Measurements from ENCODE around the gene AUTS2.

AUTS2 gene

DNA sequence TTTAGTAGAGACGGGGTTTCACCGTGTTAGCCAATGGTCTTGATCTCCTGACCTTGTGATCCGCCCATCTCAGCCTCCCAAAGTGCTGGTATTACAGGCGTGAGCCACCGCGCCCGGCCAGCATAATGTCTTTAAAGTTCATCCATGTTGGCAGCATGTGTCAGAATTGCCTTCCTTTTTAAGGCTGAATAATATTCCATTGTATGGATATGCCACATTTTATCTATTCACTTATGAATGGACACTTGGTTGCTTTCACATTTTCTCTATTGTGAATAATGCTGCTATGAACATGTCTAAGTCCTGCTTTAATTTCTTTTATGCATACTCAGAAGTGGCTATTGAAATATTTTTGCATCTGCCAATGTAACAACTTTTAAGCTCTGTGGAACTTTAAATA lies 779.7 kb downstream of the AUTS2 start:
- DNase-seq, result no peak

DNA sequence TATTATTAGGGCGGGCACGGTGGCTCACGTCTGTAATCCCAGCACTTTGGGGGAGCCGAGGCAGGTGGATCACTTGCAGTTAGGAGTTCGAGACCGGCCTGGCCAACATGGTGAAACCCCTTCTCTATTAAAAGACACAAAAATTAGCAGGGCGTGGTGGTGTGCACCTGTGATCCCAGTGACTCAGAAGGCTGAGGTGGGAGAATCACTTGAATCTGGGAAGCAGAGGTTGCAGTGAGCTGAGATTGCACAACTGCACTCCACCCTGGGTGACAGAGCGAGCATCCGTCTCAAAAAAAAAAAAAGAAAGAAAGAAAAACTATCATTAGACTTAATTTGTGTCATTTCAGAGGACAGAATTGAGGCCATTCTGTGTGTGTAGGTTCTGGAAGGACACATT lies 780.9 kb downstream of the AUTS2 start:
- no peak for DNase-seq

DNA sequence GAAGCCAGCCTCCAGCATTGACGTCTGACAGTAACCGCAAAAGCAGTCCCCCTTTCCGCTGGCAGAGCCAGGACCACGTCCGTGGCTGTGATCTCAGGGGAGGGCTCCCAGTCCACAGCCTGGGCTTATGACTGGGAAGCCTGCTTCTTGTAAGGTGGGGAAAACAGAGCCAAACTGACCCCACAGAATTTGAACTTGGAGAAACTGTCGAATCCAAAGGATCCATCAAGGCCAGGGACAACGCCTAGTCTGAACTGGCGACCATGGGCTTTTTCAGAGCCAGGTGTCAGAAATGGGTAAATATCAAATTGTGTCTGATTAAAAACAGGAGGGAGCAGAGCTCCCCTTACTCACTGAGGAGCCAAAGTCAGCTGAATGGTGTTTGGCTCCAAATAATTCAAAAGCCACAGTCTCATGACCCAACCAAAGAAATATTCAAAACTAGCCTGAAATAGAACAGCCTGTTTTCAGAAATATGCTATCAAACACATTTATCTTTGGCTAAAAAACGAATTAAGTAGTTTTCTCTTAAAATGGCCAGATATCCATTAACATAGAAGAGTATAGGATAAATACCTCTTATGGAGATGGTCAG lies 782.2 kb downstream of the AUTS2 start:
- no peak for DNase-seq

DNA sequence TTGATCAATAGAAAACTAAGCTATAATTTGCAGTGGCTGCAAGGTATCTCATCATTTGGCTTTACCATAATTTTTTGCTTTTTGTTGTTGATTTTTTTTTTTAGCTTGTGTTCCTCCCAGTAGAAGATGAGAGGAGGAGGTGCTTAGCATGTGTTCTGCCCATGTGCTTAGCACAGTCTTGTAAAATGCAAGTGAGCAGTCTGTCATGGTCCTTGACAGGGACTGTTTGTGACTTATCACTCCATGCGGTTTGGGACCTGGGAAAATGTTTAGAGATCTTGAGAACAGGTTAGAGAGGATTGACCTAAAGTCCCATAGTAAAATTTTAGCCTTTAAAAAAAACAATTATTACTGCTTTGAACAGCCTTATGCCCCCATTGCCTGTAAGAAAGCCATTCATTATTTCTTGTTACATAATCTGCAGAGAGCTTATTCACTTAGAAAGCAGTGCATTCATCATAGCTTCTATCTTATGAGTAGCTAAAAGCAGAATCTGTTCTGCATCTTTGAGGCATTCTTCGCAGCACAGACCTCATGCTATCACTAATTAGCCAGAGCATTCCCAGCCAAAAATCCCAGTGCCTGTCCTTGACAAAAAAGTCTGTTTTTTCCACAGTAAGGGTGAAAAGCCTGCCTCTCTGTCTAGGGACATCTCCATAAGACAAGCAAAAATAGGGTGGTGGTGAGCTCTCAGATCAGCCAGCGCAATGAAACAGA lies 784.9 kb downstream of the AUTS2 start:
- no peak for DNase-seq

DNA sequence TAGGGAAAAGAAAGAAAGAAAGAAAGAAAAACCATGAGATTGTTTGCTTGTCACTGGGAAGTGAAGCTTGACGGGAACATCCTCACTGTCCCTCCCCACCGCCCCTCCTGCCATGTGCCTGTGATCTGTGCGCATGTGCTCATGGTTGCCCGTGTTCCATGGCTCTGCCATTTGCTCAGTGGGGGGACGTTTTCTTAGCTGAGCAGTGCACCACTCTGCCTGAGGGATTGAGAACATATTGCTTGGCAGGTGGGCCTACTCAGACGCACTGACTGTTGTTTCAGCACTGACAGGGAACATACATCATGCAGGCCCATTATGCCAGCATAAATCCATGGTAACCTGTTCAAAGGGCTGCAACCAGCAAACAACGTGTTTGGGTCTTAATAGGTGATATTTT lies 785.7 kb downstream of the AUTS2 start:
- DNase-seq, result no peak

DNA sequence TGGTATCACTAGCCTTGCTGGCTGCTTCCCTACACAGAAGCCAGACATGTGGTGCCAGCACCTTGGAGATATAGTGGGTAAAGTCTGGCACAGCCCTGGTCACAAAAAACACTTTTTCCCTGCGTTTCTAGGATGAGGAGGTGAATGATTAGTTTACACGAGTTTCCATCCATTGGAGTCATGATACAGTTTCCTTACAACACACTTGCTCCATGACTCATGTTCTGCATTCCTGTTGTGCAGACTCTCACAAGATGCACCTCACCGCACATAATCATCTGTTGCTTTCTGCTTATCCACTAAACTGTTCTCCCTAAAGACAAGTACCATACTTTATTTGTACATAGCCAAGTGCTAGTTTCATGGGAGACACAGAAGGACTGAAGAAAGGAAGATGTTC lies 786.6 kb downstream of the AUTS2 start:
- no peak for DNase-seq

DNA sequence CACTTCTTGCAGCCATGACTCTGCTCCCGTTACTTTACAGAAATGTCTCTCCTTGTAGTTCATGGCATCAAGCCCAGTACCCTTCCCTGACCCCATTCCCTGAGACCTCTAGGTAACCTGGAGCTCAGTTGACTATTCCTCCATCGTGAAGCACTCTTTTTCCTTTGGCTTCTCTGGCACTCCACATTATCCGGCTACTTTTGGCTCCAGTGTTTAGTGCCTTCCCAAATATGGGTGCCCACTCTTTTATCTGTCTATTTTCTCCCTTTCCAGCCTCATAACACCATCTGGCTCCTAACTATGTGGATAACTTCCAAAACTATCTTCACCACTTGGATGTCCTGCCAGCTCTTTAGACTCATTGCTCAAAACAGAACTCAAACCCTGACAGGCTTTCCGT lies 788.9 kb downstream of the AUTS2 start:
- no peak for DNase-seq

DNA sequence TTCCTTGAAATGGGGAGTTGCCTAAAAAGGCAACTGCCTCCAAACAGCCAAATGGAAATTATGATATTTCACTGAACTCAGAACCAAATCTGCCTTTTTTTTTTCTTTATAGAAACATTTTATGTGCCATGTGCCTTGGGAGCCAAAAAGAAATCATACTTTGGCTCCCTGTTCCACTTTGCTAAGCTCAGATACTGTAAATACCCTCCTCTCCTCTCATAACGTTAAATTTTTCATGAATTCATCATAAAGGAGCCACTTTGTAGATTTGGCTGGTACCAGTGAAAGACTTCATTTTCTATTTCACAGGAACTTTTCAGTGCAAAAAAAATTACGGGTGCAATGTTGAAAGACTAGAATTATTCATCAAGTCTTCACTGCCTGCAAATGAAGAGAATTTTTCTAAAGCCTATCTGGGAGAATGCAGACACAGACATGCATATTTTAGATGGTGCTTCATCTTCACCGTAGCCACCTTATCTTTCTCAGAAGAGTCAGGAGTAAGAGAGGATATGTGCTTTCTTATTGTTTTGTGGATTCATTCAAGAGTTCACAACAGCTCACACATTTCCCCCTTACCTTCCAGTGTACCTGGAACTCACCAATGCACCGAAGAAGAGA lies 791.4 kb downstream of the AUTS2 start:
- DNase-seq, result no peak

DNA sequence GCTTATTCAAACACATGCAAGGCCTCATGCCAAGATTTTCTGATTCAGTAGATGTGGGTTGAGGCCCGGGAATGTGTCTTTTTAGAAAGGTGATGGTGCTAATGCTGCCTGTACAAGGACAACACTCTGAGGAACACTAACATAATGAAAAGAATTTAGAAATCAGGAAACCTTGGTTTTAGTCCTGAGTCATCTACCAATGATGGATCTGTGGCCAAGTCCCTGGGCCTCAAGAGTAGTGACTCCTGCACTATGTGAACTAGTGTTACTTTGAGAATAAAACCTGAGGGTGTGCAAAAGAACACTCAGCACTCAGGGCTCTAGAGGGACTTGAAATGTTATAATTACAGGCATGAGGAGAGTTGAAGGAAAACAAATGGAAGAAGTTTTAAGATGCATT lies 792.0 kb downstream of the AUTS2 start:
- DNase-seq, result no peak

DNA sequence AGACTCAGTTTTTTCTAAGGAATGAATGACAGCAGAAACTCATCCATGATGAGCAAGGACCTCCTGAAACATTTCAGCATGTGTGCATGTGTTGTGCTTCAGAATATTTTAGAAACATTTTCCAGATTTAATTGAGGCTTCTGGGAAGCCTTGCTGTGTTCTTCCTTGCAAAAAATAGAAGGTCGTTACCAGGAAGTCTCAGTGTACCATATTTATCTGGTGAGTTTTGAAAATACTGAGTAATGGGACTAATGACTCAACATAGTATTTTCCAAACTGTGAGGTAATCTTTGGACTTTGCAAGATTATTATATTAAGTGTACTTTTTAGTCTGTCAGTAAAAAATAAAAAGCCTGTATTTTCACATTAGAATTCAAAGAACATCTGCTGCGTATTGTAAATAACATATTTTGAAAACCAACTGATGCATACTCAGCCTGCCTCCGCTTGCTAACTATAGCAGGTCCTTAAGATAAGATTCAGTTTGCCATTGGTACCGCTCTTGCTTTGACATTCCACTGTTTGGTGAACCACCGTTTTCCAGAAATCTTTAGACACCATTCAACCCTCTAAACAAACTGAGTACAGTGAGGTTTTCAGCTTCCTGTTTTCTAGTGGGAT lies 794.1 kb downstream of the AUTS2 start:
- DNase-seq, result no peak

DNA sequence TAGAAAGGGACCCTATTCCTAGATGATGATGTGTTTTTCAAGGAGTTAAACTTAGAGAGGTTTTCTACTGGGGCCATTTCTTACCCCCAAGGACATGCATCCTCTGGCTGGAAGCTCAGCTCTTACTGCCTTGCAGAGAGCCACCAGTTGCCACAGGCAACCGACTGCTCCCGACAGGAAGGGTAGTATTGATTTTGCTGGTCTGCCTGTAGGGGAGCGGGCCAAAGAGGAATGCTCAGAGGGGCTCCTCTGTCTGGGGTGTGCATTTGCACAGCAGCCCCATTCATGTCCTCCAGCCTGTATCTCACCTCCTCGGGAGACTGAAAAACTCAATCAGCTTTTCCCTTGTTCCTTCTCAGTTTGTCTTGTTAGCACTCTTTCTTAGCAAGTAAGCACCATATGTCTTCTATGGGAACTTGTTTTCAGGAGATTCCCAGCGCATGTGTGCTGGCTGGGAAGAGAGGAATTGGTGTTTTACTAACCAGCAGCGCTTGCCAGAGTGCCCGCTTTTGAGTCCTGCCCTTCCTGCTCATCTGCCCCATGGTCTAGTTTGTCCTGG lies 794.7 kb downstream of the AUTS2 start:
- DNase-seq, result no peak

DNA sequence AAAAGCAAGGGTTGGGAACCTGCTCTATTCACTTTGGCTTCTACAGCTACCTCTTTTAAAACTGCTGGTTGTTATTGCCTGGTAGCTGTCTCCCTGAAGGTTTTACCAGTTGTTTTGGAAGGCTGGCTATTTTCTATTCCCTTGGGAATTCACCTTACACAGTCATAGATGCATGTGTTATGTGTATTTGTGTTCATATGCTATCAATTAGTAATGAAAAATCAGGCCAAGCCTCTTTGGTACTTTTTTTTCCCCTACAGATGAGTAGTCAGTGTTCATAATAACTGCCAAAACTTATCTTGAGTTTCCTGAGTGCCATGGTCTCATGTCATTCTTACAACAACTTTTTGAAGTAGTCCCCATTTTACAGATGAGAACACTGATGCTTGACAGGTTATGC lies 795.7 kb downstream of the AUTS2 start:
- DNase-seq, result no peak

DNA sequence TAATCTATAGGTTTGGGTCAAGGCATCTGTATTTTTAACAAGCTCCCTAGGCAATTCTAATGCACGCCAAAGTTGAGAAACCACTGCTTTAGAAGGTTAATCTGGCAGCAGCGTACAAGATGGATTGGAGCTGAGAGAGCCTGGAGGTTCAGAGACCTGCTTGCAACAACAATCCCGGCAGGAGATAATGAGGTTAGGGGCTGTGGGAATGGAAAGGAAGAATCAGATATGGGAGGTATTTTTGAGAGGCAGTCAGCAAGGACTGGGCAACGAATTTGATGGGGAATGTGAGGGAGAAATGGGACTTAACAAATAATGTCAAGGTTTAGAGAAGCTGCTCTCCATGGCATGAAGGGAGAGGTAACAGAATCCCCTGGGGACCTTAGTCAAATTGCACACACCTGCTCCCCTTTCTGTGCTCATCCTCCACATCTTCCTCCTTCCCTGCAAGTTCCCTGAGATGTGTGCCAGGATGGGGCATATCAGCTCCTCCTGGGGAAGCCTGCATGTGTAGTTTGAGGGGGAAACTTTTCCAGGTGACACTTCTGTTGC lies 802.6 kb downstream of the AUTS2 start:
- no peak for DNase-seq

DNA sequence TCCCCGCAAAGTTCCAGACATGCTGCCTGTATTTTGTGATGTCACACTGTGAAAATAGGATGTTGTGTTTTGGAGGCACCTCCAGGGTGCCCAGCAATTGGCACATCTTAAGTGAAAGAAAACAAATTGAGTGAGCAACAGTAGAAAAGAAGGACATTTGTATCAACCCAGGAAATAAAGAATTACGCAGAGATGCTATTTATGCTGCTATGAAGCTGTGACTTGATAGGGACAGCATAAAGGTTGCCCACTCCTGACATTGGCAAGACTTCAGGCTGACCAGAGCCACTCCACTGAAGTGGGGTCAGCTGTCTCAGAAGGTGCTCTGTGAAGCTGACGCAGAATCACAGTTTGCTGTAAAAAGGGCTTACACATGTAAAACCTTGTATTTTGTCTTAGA lies 803.8 kb downstream of the AUTS2 start:
- DNase-seq, result no peak

DNA sequence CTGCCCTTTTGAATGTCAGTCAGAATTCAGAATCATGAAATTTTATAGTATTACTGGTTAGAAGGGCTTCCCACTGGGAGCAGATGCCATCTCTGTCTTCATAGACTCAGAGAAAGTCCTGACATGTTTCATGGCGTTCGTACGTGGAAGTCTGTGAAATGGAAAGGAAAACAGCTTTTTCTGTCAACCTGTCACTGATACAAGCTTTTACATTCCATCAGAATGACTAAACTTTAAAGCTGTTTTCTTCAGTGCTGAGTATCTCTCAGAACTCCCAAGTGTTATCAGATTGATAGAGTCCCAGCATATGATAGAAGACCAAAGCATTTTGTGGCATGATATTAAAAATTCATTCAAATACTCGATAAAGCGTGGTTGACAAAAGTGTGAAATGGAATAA lies 807.0 kb downstream of the AUTS2 start:
- DNase-seq, result no peak

DNA sequence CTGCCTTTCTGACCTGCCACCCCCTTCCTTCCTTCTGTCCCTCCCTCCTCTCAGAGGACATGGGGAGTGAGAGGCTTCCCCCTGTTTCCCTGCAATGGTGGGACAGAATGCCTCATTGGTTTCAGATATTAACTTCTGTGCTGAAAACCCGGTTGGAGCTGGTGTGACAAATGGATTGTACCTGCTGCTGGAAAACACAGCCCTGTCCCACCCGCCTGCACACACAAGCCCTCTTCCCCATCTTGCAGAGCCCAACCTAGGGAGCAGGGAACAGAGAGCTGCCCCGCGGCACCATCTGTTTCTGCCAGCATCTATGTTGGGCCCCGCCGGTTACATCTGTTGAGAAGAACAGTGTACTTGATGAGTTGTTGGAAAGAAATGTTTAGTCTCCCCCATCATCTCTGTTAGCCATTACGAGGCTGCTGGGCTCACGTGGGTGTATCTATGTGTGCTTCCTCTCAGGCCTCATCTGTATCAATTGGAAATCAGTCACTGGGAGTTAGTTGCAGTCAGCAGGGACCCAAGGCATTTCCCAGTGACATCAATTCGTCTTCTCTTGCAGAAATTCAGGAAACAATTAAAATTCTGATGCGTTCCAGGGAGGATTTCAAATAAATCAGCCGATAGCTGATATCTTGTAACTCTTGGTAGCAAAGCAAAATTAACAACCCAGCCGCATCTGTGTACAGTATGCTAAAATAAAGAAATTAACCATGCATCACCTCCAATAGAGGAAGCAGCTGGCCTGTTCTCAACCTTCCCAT lies 808.1 kb downstream of the AUTS2 start:
- DNase-seq, result no peak

DNA sequence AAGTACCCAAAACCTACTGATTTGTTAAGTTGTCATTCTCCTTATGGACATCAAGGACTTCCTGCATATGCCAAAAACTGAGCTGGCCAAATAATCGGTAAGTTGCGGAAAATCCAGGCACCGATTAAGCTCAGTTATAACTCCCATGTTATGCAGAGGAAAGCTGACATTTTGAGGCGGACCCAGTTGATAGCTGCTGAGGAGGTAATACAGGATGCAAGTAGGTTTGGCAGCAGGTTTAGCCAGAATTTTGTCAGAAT lies 808.6 kb downstream of the AUTS2 start:
- no peak for DNase-seq

DNA sequence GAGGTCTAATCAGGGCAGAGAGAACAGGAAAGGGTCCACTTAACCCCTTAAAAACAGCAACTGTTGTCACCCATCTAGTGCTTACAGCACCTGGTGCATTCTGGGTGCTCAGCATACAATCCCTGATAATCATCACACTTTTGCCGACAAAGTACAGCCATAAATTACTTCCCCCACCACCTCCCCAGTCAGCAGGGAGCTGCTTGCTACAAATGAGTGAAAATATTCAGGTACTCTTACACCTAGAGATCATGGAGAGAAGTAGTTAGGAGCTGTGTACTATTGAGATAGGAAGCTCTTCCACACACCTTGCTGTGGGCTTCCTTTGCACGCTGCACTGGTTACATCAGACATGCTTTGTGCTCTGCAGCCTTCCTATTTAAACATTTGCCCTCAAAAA lies 810.2 kb downstream of the AUTS2 start:
- no peak for DNase-seq

DNA sequence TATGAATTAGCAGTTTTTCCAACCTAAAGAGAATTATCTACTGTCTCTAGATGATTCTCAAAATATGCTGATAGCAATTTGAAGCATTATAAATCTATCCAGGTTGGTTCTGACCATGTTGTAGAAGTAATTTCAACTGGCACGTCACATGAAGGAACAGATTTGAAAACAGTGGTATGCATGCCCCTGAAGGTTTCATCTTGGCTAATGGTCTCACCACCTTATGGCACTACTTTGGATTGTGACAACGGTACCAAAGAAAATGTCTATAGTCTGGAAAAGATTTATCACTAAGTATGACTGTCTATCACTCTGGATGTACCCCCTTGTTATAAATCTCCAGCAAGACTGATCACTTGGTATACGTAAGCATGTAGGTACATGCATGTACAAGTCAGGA lies 810.6 kb downstream of the AUTS2 start:
- DNase-seq, result no peak

DNA sequence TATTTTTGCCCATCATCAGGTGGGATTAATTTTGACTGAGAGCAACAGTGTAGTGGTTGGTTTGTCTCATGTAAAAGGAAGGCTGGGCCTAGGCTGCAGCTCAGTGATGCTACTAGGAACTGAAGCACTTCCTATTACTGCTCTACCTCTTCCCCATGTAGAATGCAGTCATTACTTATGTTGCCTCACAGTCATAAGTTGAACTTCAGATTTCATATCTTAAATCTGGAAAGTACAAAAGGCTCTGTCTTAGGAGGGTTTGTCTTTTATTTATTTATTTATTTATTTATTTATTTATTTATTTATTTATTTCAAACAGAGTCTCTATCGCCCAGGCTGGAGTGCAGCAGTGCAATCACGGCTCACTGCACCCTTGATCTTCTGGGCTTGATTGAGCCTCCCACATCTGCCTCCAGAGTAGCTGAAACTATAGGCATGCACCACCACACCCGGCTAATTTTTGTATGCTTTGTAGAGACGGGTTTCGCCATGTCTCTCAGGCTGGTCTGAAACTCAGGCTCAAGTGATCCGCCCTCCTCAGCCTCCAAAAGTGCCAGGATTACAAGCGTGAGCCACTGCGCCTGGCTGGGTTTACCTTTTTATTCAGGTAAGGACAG lies 812.0 kb downstream of the AUTS2 start:
- no peak for DNase-seq

DNA sequence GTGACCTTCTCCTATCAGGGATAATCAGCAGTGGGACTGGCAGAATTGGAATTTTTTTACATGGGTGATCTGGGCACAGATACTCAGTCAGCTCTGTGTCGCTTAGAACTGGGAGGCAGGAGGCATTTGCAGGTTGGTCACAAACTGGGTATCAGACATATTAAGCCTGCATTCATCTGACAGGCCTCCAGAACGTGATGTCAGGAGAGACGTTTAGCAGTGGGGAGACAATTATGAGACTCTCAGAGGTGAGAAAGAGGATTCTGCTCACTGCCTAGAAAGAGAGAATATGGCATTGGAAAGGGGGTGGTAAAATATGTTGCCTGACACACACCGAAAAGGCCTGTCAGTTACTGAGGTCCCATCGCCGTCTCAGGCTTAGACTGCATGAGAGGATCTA lies 816.1 kb downstream of the AUTS2 start:
- DNase-seq, result no peak

DNA sequence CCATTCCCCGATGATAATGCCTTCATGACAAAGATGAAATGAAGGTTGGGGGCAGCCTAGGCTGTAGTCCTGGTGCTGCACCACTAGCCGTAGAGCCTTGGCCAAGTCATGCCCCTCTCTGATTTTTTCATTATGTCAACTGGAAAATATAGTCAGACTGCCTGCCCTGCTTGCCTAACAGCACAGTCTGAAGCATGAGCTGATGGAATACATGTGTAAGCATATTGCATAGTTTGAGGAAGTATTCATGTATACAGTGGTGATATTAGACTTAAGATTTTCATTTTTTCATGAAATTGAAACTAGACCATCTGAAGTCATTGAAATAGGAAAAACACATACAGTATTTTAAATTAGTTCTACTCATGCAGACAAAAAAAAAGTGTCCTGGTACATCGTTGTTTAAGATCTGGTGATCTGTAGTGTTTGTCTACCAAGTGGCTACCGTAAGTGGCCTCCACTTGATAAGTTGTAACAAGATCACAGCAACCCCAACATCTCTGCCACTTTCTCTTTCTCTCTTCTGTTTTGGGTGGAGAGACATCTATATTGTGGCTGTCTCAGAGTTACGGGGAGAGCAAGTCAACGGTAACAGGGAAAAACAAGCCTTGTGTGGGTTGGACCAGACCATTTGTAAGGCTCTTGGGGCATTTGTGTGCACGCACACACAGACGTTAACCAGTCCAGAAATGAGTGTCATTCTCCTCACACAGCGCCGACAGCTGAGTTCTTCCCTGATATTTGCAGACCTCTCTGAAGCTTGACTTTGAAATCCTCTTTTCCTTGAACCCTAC lies 817.1 kb downstream of the AUTS2 start:
- no peak for DNase-seq

Measured in activated CD4-positive, alpha-beta T cell treated with anti-CD3 and anti-CD28 coated beads, Interleukin-2, amount 50 U/mL, for 48 hours (primary cell).